ENCODE data around the gene TMEM94. TPM values are rescaled to one million over a fixed set of nuclear protein-coding genes. Genes with fewer than 3 reads are reported as not detected.

The TMEM94 gene
- total and polyA plus RNA-seq, 2 of the 4 experiments (the other 2 are of a cell fraction) = 8.4 to 64.7 TPM

GRCh38 chr17:75463603-75464002 is 7.2 kb downstream of the TMEM94 start:
- no peak overlapping the region for H3K4me3 ChIP-seq (ENCODE audit: insufficient read depth, low read depth, low read length)
- H2AK9ac ChIP-seq (replicated peaks; ENCODE audit: low read depth, low read length, poor library complexity) = no peak overlapping the region
- no peak overlapping the region for H2BK120ac ChIP-seq (ENCODE audit: low read depth, low read length)
- BruUV-seq (replicated peaks) = no TSS peak
- no peak overlapping the region for H2AFZ ChIP-seq (replicated peaks; ENCODE audit: low read length, poor library complexity)
- no peak overlapping the region for H3K18ac ChIP-seq (ENCODE audit: low read depth, low read length)
- no peak overlapping the region for H3K27ac ChIP-seq (ENCODE audit: insufficient read depth, low read length)
- dilution Hi-C loops (cut with HindIII; ENCODE audit: low sequenced_read_pairs, unreplicated experiment) = no loop called here
- H3K14ac ChIP-seq (replicated peaks; ENCODE audit: low read depth, low read length) = no peak overlapping the region
- H2AK5ac ChIP-seq (ENCODE audit: low read depth, low read length) = no peak overlapping the region
- no peak for ATAC-seq (ENCODE audit: low read depth)
- in situ Hi-C loops (cut with MboI; ENCODE audit: low sequenced_read_pairs) = no loop called here
- DNase-seq = no peak
- H3K4me1 ChIP-seq (ENCODE audit: control insufficient read depth, insufficient read depth, low read length) = peaks cover 3% of the 10 kb centered on the region
- ChIA-PET CTCF (no interaction called here), POLR2A (ENCODE audit: unreplicated experiment) (no interaction called here)
- peaks cover 1% of the 10 kb centered on the region for H3K36me3 ChIP-seq (ENCODE audit: control insufficient read depth, insufficient read depth, low read length)
- TF ChIP-seq FOS (IDR thresholded peaks at IDR 0.05; ENCODE audit: low read depth, low read length) (no peak), RCOR1 (IDR thresholded peaks at IDR 0.05; ENCODE audit: insufficient replicate concordance, low read length) (no peak), SMC3 (IDR thresholded peaks at IDR 0.05; ENCODE audit: low read depth, low read length) (no peak), CEBPB (IDR thresholded peaks at IDR 0.05; ENCODE audit: low read depth, low read length) (no peak), MAFK (IDR thresholded peaks at IDR 0.05; ENCODE audit: low read depth, low read length) (no peak), MXI1 (IDR thresholded peaks at IDR 0.05; ENCODE audit: borderline replicate concordance, low read depth, low read length) (no peak), CHD1 (IDR thresholded peaks at IDR 0.05; ENCODE audit: low read depth, low read length) (no peak), MAZ (IDR thresholded peaks at IDR 0.05; ENCODE audit: borderline replicate concordance, low read depth, low read length) (no peak), RFX5 (IDR thresholded peaks at IDR 0.05; ENCODE audit: low read depth, low read length) (no peak)
- TF ChIP-seq, protein P1, sequence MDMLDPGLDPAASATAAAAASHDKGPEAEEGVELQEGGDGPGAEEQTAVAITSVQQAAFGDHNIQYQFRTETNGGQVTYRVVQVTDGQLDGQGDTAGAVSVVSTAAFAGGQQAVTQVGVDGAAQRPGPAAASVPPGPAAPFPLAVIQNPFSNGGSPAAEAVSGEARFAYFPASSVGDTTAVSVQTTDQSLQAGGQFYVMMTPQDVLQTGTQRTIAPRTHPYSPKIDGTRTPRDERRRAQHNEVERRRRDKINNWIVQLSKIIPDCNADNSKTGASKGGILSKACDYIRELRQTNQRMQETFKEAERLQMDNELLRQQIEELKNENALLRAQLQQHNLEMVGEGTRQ (IDR thresholded peaks at IDR 0.05; ENCODE audit: low read depth, low read length) = no peak
- TF ChIP-seq, protein P2, sequence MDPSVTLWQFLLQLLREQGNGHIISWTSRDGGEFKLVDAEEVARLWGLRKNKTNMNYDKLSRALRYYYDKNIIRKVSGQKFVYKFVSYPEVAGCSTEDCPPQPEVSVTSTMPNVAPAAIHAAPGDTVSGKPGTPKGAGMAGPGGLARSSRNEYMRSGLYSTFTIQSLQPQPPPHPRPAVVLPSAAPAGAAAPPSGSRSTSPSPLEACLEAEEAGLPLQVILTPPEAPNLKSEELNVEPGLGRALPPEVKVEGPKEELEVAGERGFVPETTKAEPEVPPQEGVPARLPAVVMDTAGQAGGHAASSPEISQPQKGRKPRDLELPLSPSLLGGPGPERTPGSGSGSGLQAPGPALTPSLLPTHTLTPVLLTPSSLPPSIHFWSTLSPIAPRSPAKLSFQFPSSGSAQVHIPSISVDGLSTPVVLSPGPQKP (IDR thresholded peaks at IDR 0.05; ENCODE audit: borderline replicate concordance, low read depth, low read length) = no peak
- peaks cover 8% of the 10 kb centered on the region; the same call in 1 of the 2 replicates for H4K20me1 ChIP-seq (ENCODE audit: insufficient read depth, low read length)
- intact Hi-C loops (cut with micrococcal nuclease) = no loop called here
- no peak overlapping the region for H4K8ac ChIP-seq (ENCODE audit: low read depth in 2 of 2, low read length in 2 of 2)
- H4K5ac ChIP-seq (ENCODE audit: low read depth, low read length) = no peak overlapping the region
- no peak overlapping the region for H3K23ac ChIP-seq (ENCODE audit: low read depth, low read length)
- no peak overlapping the region for H4K91ac ChIP-seq (ENCODE audit: insufficient read depth, low read depth, low read length)
- H3K4ac ChIP-seq (ENCODE audit: low read depth, low read length) = no peak overlapping the region
- H3K56ac ChIP-seq (ENCODE audit: extremely low read depth, insufficient read depth, low read length) = no peak overlapping the region
- H3K9me3 ChIP-seq (ENCODE audit: control insufficient read depth, insufficient read depth, low read length) = no peaks in the 10 kb centered on the region
- no peak overlapping the region for H2BK15ac ChIP-seq (ENCODE audit: low read depth, low read length)
- no peak overlapping the region for H2BK5ac ChIP-seq (ENCODE audit: low read depth, low read length, poor library complexity, severe bottlenecking)
- no CpG with 5 or more reads among the region's 2 CpGs for WGBS, 2 experiments (ENCODE audit: extremely low coverage in 2 of 2, insufficient read length in 1 of 2)
- H3K4me2 ChIP-seq (ENCODE audit: low read depth, low read length) = no peak overlapping the region
- H3K27me3 ChIP-seq (ENCODE audit: control insufficient read depth, insufficient read depth, low read length) = no peaks in the 10 kb centered on the region
- H3K9ac ChIP-seq (ENCODE audit: low read depth, low read length) = no peak overlapping the region
- H3K79me1 ChIP-seq (ENCODE audit: low read depth in 1 of 2, low read length in 2 of 2) = peaks cover 31 to 59% of the 10 kb centered on the region in 2 experiments
- H2BK20ac ChIP-seq (ENCODE audit: low read depth, low read length) = no peak overlapping the region
- peaks cover 15% of the 10 kb centered on the region for H3K9me1 ChIP-seq (ENCODE audit: insufficient read depth, low read length)

Measured in IMR-90 (cell line).